ENCODE results near the gene ACD.
"Not testable (repeated sequence)": the region's sequence is repeated elsewhere in the genome, so short reads cannot be mapped to it uniquely, and the experiment has no call there.

The ACD gene

GRCh38 chr16:67659675-67660563 lies at the start of gene ACD:
ACD (minus strand) TSS chr16:67660260; CDS start chr16:67660220, 40 bp downstream.
- peak; percentile 82 for DNase-seq (ENCODE audit: low read depth in 2 of 2, low spot score in 1 of 2)

- no peak for DNase-seq (ENCODE audit: low read depth in 2 of 2, low spot score in 1 of 2)
Measured at GRCh38 chr16:67709050-67709449, 49.0 kb upstream of the ACD start.

DNA sequence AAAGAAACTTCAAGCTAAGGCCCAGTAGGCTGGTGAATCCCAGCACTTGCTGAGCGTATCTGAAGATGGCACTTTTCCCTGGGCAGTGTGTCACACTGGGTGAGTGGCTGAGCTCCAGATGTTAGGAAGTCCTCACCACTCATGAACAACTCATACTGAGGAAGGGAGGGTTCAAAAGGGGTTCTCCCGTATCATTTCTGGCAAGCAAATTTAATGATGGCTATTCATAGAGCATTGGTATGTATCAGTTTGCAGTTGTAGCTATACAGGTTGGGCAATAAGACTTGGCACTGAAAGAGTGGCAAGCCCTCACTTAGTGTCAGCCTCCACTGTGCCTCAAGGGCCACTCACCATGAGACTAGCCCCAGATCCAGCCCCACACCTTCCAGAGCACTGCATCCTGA lies 48.3 kb upstream of the ACD start:
- DNase-seq (ENCODE audit: low read depth in 2 of 2, low spot score in 1 of 2), result no peak

GRCh38 chr16:67707790-67708189 lies 47.7 kb upstream of the ACD start:
- DNase-seq (ENCODE audit: low read depth in 2 of 2, low spot score in 1 of 2), result no peak

- no peak for DNase-seq (ENCODE audit: low read depth in 2 of 2, low spot score in 1 of 2)
Measured at GRCh38 chr16:67707210-67707609, 47.1 kb upstream of the ACD start.

DNA sequence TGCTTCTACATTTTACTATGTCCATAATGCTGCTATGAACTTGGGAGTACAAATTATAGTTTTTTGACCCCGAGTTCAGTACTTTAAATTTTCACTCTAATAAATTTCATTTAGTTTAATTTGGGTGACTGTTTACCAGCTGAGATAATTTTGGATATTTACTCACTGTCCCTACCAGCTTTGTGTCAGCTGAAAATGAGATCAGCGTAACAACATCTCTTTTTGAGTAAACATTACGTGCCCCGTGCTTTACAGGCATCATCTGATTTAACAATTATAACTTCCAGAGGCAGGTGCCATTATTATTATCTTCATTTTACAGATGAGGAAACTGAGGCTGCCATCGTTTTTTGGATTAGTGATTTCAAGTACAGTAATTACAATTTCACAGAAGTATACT lies 44.0 kb upstream of the ACD start:
- DNase-seq (ENCODE audit: low read depth in 2 of 2, low spot score in 1 of 2), result no peak

DNA sequence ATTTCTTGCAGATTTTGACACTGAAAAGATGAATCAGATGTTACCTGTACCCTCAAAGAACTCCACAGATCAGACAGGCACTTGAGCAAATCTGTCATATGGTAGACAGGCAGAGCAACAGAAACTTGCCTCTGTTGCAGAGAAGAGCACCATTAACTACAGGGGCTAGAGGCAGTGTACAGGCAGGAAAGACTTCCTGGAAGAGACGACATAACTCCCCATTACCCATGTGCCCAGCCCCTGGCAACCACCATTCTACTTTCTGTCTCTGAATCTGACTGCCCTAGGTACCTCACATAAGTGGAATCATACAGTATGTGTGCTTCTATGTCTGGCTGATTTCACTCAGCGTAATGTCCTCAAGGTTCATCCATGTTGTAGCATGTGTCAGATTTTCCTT lies 43.6 kb upstream of the ACD start:
- no peak for DNase-seq (ENCODE audit: low read depth in 2 of 2, low spot score in 1 of 2)

- DNase-seq (ENCODE audit: low read depth in 2 of 2, low spot score in 1 of 2), result no peak
Measured at GRCh38 chr16:67702130-67702529, 42.1 kb upstream of the ACD start.

GRCh38 chr16:67701420-67701819 lies 41.4 kb upstream of the ACD start:
- DNase-seq (ENCODE audit: low read depth in 2 of 2, low spot score in 1 of 2), result no peak

- DNase-seq (ENCODE audit: low read depth in 2 of 2, low spot score in 1 of 2), result no peak
Measured at GRCh38 chr16:67699265-67699664, 39.2 kb upstream of the ACD start.

DNA sequence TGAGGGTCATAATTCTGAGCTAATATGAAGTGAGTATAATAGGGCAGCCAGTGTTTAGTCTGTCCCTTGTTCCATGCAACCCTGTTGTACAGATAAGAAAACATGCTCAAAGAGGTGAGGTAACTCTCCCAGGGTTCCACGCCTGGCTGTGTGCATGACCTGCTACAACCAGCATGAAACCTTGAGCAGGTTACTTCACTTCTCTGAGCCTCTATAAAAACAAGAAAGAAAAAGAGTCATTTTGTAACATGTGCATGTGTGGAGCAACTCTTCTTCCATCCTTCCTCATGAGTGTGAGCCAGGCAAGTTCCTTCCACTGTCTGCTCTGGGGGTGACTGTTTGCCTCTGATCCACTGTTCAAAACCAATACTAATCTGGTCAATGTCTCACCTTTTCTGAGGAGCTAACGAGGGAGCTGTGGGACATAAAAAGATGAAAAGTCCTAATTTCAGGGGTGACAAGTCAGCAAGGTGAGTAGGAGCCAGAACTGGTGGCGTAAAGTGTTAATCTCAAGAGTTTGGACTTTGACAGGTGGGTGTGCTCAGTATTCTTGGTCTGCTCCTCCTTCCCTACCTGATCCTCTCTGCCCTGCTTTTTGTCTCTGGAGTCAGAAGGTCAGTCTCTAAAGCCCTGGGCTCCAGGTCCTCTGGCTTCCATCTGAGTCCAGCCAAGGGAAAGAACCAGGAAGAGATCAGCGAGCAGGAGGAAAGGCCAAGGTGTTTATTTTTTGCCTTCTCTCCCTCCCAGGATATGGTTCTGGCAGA lies 37.5 kb upstream of the ACD start:
- DNase-seq (ENCODE audit: low read depth in 2 of 2, low spot score in 1 of 2), result no peak

GRCh38 chr16:67694611-67695010 lies 34.6 kb upstream of the ACD start:
- DNase-seq (ENCODE audit: low read depth in 2 of 2, low spot score in 1 of 2), result no peak

DNA sequence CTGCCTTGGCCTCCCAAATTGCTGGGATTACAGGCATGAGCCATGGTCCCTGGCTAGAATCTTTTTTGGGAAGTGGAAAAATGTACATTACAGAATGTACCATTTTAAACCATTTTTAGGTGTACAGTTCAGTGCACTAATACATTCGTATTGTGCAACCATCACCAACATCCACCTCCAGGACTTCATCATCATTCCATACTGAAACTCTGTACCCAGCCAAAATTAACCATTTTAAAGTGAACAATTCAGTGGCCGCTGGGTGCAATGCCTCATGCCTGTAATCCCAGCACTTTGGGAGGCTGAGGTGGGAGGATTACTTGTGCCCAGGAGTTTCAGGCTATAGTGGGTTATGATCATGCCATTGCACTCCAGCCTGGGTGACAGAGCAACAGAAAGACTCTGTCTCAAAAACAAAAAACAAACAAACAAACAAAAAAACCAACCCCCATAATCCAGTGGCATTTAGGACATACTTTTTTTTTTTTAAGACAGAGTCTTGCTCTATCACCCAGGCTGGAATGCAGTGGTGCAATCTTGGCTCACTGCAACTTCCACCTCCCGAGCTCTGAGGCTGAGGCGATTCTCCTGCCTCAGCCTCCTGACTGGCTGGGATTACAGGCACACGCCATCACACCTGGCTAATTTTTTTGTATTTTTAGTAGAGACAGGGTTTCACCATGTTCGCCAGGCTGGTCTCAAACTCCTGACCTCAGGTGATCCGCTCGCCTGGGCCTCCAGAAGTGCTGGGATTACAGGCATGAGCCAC lies 33.6 kb upstream of the ACD start:
- not testable (repeated sequence) for DNase-seq (ENCODE audit: low read depth in 2 of 2, low spot score in 1 of 2)

GRCh38 chr16:67685388-67686112 lies 25.5 kb upstream of the ACD start:
- no peak for DNase-seq (ENCODE audit: low read depth in 2 of 2, low spot score in 1 of 2)

- DNase-seq (ENCODE audit: low read depth in 2 of 2, low spot score in 1 of 2), result no peak
Measured at GRCh38 chr16:67683767-67684166, 23.7 kb upstream of the ACD start.

GRCh38 chr16:67679935-67680897 lies 20.2 kb upstream of the ACD start:
- no peak for DNase-seq (ENCODE audit: low read depth in 2 of 2, low spot score in 1 of 2)

DNA sequence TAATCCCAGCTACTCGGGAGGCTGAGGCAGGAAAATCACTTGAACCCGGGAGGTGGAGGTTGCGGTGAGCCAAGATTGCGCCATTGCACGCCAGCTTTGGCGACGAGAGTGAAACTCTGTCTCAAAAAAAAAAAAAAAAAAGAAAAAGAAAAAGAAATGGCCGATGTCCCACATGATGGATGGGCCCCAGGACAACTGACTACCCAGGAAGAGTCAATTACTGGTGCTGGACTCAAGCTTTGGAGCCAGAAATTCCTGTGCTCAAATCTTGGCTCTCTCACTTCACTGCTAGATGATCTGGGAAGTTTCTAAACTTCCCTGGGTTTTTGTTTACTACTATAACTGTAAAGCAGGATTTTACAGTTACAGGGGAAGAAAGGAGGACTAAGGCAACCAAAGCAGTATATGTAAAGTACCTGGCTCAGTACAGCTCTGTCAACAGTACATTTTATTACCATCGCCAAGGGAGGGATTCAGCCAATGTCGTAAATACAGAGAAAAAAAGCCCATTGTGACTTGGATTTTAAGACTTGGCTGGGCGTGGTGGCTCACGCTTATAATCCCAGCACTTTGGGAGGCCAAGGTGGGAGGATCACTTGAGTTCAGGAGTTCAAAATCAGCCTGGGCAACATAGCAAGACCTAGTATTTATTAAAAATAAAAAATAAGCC lies 18.4 kb upstream of the ACD start:
- no peak for DNase-seq (ENCODE audit: low read depth in 2 of 2, low spot score in 1 of 2)

DNA sequence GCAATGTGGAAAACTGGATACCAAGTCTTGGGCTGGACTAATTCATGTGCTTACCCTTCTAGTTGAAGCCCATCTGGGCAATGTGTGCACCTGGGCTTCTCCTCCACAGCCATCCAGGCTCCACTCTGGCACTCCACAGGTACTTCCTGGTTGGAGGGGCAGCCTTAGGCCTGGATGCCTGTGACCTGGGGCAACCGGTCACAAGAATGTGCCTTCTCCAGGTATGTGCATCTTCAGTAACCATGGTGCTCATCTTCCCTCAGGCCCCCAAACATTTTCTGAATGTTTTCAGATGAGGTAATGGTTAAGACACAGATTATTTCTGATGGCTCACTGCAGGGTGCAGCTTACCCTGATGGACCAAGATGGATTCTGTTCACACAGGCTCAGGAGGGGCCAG lies 17.7 kb upstream of the ACD start:
- DNase-seq (ENCODE audit: low read depth in 2 of 2, low spot score in 1 of 2), result no peak

GRCh38 chr16:67676939-67677338 lies 16.9 kb upstream of the ACD start:
- DNase-seq (ENCODE audit: low read depth in 2 of 2, low spot score in 1 of 2), result no peak
